T-helper 2 cell (primary cell): ENCODE measurements around the gene CCL20.
A peak's percentile ranks its signal among the peaks of the same experiment; 100 is the strongest.

Source experiments
- DNase-seq, 5 experiments: peaks; one replicate each; pipeline versions ENCODE4 v3.0.0 to v3.0.0-alpha.2; 2012 to 2022

CCL20 gene

DNA sequence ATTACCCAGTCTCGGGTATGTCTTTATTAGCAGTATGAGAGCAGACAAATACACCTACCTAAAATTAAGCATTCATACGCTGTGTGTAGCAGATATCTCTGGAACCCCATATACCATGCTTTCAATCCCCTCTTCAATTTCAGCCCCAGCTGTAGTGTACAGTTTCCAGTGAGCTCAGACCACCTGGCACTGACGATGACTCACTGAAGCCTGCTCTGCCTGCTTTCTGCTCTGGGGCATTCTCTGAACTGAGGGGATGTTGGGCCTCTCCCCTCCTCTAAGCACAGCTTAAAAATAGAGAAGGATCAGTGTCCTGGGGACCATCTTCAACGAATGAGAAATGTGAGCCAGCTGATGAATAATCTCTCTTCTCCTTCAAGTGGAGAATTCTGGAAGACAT lies 8.7 kb upstream of the CCL20 start:
- no peak for DNase-seq

DNA sequence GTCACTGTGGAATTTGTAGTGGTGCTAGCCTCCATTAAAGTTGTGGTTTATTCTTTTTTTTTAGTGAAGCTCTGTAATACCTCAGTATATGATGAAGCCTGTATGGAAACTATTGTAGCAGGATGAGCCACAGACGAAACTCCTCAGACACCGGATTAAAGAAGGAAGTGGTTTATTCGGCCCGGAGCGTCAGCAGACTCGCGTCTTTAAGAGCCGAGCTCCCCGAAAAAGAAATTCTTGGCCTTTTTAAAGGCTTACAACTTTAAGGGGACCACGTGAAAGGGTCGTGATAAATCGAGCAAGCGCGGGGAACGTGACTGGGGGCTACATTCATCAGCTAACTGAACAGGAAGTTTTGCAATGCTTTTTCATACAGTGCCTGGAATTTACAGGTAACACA lies 8.1 kb upstream of the CCL20 start:
- peak in 2 of 5 experiments; percentile 20 to 71 for DNase-seq

DNA sequence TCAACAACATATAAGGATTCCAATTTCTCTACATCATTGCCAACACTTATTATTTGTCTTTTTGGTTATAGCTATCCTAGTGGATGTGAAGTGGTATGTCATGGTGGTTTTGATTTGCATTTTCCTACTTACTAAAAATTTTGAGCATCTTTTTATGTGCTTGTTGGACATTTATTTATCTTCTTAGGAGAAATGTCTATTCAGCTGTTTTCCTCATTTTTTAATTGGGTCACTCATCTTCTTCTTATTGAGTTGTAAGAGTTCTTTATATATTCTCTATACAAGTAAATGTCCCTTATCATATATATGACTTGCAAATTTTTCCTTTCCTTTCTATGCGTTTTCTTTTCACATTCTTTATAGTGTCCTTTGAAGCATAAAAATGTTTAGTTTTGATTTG lies 4.7 kb upstream of the CCL20 start:
- DNase-seq = no peak

DNA sequence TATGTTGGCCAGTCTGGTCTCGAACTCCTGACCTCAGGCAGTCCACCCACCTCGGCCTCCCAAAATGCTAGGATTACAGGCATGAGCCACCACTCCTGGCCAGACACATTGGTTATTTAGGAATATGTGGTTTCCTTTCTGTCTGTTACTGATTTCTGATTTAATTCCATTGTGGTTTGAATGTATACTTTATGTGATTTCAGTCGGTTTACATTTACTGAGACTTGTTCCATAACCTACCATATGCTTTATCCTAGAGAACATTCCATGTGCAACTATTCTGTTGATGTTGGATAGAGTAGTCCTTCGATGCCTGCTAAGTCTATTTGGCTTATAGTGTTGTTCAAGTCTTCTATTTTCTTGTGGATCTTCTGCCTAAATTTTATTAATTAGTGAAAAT lies 1.6 kb upstream of the CCL20 start:
- DNase-seq = no peak

DNA sequence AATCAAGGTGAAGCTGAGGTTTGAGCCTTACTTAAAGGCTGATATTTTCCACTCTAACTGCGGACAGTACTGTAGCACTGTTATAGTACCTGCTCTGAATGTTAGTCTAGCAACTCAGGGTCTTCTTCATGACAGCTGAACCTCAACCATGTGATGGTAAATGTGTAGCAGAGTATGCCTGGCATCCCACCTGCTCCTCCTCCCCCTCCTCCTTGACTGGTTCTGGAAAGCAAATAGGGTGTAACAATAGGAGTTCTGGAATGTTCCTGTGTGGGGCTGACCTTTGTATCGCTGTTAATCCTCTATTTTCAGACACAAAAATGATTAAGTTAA lies 447 bp upstream of the CCL20 start:
- no peak for DNase-seq

- DNase-seq = no peak
Measured at GRCh38 chr2:227815066-227815465, 1.4 kb downstream of the CCL20 start.

GRCh38 chr2:227816507-227817294 lies 3.1 kb downstream of the CCL20 start:
- DNase-seq = no peak

DNA sequence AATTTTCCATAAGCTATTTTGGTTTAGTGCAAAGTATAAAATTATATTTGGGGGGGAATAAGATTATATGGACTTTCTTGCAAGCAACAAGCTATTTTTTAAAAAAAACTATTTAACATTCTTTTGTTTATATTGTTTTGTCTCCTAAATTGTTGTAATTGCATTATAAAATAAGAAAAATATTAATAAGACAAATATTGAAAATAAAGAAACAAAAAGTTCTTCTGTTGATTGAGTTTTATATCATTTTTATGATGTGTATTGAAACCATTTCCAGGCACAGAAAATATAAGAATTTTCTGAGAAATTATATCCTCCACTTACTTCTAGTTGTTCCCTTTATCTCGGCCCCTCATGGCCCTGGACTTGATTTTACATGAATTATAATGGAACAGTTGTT lies 3.7 kb downstream of the CCL20 start:
- DNase-seq = no peak

GRCh38 chr2:227817850-227818674 lies 4.4 kb downstream of the CCL20 start:
- DNase-seq = peak in 3 of 5 experiments; percentile 38 to 78 (median 46)

DNA sequence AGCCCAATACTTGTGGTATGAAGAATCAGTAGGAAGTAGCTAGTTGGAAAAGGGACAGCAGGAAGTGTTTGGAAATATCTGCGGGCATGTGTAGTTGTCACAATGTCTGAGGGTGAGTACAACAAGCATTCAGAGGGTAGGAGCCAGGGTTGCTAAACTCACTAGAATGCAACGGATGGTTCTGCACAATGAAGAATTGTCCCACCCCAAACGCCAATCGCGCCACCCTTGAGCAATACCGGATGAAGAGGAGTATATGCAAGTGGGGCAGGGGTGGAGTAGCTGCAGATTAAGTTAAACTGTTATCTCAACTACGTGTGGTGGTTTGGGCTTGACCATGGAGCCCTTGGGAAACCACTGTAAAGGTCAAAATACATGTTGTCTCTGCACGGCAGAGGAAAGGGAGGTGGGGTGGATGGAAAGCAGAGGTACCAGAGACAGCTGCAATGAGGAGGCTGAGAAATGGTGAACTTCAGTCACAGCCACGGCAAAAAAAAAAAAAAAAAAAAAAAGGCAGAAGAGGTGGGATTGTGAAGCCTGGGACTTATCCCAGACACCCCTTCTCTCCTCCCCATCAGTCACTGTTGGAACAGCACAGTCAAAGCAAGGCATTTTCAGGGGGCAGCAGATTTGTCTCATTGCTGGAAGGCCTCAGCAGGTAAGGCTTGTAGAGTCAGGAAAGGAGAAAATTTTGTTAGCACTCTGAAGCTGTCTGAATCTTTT lies 5.2 kb downstream of the CCL20 start:
- DNase-seq = peak in 1 of 5 experiments; percentile 62

DNA sequence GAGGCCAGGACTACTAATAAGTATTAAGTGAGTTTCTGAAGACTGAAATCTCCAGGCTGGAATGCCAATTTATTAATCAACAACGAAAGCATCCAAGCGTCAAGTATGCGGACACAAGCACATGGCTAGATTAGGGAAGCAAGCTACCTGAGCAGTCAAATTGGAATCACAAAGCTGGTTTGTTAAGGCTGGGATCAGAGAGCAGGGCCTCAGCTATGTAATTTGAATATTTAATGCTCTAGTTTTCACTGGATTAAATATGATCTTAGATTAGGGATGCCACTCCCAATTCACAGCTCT lies 5.7 kb downstream of the CCL20 start:
- no peak for DNase-seq

GRCh38 chr2:227821043-227821942 lies 7.7 kb downstream of the CCL20 start:
- no peak for DNase-seq

- no peak for DNase-seq
Measured at GRCh38 chr2:227822416-227823003, 8.9 kb downstream of the CCL20 start.

GRCh38 chr2:227823922-227824321 lies 10.3 kb downstream of the CCL20 start:
- DNase-seq = no peak

- DNase-seq = no peak
Measured at GRCh38 chr2:227824711-227825110, 11.1 kb downstream of the CCL20 start.

GRCh38 chr2:227826019-227826521 lies 12.4 kb downstream of the CCL20 start:
- peak in 1 of 5 experiments; percentile 55 for DNase-seq

GRCh38 chr2:227826563-227826962 lies 12.9 kb downstream of the CCL20 start:
- DNase-seq = peak in 1 of 5 experiments; percentile 65

DNA sequence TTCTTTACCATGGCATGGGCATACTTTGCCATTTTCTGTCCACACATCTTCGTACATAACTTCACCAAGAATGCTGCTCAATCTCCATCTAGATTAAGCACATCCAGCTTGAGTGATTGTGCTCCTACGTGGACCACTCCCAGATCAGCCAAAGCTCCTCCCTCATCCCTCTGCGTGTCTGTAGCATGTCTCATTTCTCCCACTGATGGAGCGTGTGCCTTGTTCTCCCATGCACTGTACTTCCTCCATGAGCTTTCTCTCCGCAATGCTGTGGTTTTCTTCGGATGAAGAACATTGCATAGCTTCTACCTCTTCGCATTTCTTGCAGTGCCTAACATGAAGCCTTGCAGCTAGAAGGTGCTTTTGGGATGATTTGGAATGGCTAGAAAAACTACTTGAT lies 13.5 kb downstream of the CCL20 start:
- DNase-seq = no peak

GRCh38 chr2:227828477-227828912 lies 14.9 kb downstream of the CCL20 start:
- no peak for DNase-seq

GRCh38 chr2:227829337-227829736 lies 15.7 kb downstream of the CCL20 start:
- DNase-seq = no peak

GRCh38 chr2:227834423-227834822 lies 20.8 kb downstream of the CCL20 start:
- DNase-seq = no peak
